Gastroesophageal sphincter (tissue), 3 donors: ENCODE results near the gene TMEM178B.

Experiments
- EP300 ChIP-seq: sonication (generic); formaldehyde crosslinking; IDR thresholded peaks from one replicate; pipeline ENCODE4 v1.6.1; 2017; ENCODE audit warnings: antibody characterized with exemption, mild to moderate bottlenecking
- POLR2A ChIP-seq, 2 donors: fragments of 450-650 bp; IDR thresholded peaks; one replicate each; pipeline ENCODE4 v1.6.1; 2017; ENCODE audit warnings: antibody characterized with exemption in 2 of 2, mild to moderate bottlenecking in 2 of 2, moderate library complexity in 1 of 2
- POLR2AphosphoS5 ChIP-seq: sonication (generic); formaldehyde crosslinking; IDR thresholded peaks from one replicate; pipeline ENCODE4 v1.6.1; 2017; ENCODE audit warnings: antibody characterized with exemption
- TF ChIP-seq, protein P1 (sequence below), 4 experiments: fragments of 200-600 bp in 2 of 4; fragments of 450-650 bp in 2 of 4; sonication (generic) in 1 of 4; IDR thresholded peaks; one replicate each; pipeline ENCODE4 v1.5.1; 2017 to 2019; ENCODE audit warnings: antibody characterized with exemption in 4 of 4, mild to moderate bottlenecking in 2 of 4, moderate library complexity in 2 of 4

DNA sequence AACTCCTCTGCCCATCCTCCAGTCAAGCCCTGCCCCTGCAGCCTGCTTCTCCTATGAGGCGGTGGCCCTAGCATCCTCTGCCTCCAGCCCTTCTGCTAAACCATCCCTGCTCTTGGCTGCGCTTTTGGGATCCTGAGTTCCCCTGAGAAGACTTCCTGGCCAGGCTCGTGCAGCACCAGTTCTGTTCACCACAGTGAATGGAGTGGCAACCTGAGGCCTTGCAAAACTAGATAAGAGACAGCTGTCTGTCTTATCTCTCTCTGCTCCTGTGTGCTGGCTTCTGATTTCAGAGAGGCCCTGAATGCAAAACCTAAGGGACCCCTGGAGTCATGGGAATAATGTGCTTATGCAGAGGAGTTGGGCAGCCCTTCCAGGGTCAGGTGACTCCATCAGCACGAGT lies 119.2 kb downstream of the TMEM178B start:
- TF ChIP-seq, protein P1, sequence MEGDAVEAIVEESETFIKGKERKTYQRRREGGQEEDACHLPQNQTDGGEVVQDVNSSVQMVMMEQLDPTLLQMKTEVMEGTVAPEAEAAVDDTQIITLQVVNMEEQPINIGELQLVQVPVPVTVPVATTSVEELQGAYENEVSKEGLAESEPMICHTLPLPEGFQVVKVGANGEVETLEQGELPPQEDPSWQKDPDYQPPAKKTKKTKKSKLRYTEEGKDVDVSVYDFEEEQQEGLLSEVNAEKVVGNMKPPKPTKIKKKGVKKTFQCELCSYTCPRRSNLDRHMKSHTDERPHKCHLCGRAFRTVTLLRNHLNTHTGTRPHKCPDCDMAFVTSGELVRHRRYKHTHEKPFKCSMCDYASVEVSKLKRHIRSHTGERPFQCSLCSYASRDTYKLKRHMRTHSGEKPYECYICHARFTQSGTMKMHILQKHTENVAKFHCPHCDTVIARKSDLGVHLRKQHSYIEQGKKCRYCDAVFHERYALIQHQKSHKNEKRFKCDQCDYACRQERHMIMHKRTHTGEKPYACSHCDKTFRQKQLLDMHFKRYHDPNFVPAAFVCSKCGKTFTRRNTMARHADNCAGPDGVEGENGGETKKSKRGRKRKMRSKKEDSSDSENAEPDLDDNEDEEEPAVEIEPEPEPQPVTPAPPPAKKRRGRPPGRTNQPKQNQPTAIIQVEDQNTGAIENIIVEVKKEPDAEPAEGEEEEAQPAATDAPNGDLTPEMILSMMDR (IDR thresholded peaks at IDR 0.05): no peak
- no peak for TF ChIP-seq POLR2A (IDR thresholded peaks at IDR 0.05)
- TF ChIP-seq POLR2AphosphoS5: no peak
- no peak for TF ChIP-seq EP300
